ENCODE measurements around the gene KRTAP16-1. TPM values are rescaled to one million over a fixed set of nuclear protein-coding genes. Genes with fewer than 3 reads are reported as not detected.

KRTAP16-1 gene
- total and polyA plus RNA-seq, 2 of the 13 experiments (the other 11 are each of a cell fraction or from before 2014, with no cell fraction given): not detected

GRCh38 chr17:41343029-41343428 lies 33.9 kb upstream of the KRTAP16-1 start:
- ChIA-PET CTCF (ENCODE audit: low intra/inter-chr PET ratio, low total read pairs) (no interaction called here), POLR2A (no interaction called here)
- Histone ChIP-seq H4K20me1 (ENCODE audit: insufficient read depth, low read length) (no peaks in the 10 kb centered on the region), H3K4me3 (replicated peaks in 1 of 3; ENCODE audit: insufficient read depth in 1 of 3, low read depth in 2 of 3, low read length in 3 of 3) (no peak overlapping the region), H2AFZ (ENCODE audit: low read length) (no peak overlapping the region), H3K27me3 (ENCODE audit: control insufficient read depth in 1 of 2, insufficient read depth in 2 of 2, low read length in 2 of 2) (no peaks in the 10 kb centered on the region; a peak in 2 of 5 replicates), H3K79me2 (ENCODE audit: insufficient read depth, low read length) (no peaks in the 10 kb centered on the region), H3K4me1 (ENCODE audit: insufficient read depth, low read length) (no peaks in the 10 kb centered on the region), H3K27ac (ENCODE audit: extremely low read length, insufficient read depth, low read length) (no peak overlapping the region), H3K36me3 (replicated peaks in 1 of 2; ENCODE audit: control insufficient read depth in 1 of 2, insufficient read depth in 2 of 2, low read length in 2 of 2) (no peaks in the 10 kb centered on the region), H3K4me2 (ENCODE audit: low read depth, low read length) (no peak overlapping the region), H3K9ac (ENCODE audit: insufficient read depth, low read depth, low read length) (no peak overlapping the region), H3K9me3 (ENCODE audit: low read length) (peaks cover 11% of the 10 kb centered on the region; the same call in 1 of the 2 replicates)
- no TSS peak for BruUV-seq (replicated peaks)
- ATAC-seq (no peak), DNase-seq (ENCODE audit: low spot score) (no peak), FAIRE-seq (no peak)
- intact Hi-C loops (cut with micrococcal nuclease; ENCODE audit: unreplicated experiment): no loop called here
- TF ChIP-seq ZFP37 (CRISPR knock-in tag; IDR thresholded peaks at IDR 0.05; ENCODE audit: borderline replicate concordance) (no peak), ZNF337 (CRISPR knock-in tag; IDR thresholded peaks at IDR 0.05; ENCODE audit: borderline replicate concordance, low read depth) (no peak), YEATS2 (CRISPR knock-in tag; IDR thresholded peaks at IDR 0.05; ENCODE audit: borderline replicate concordance) (no peak), ZNF616 (CRISPR knock-in tag; IDR thresholded peaks at IDR 0.05; ENCODE audit: low read depth) (no peak), ZBTB20 (CRISPR knock-in tag; IDR thresholded peaks at IDR 0.05; ENCODE audit: borderline replicate concordance, low read depth) (no peak), ZNF296 (CRISPR knock-in tag; conservative IDR thresholded peaks at IDR 0.05) (no peak), SP140L (CRISPR knock-in tag; IDR thresholded peaks at IDR 0.05; ENCODE audit: borderline replicate concordance) (no peak), ZNF253 (CRISPR knock-in tag; IDR thresholded peaks at IDR 0.05; ENCODE audit: borderline replicate concordance) (no peak), HNF1B (CRISPR knock-in tag; IDR thresholded peaks at IDR 0.05) (no peak), HOXA7 (CRISPR knock-in tag; IDR thresholded peaks at IDR 0.05) (no peak), REPIN1 (CRISPR knock-in tag; IDR thresholded peaks at IDR 0.05; ENCODE audit: borderline replicate concordance, low read depth) (no peak), TCF12 (IDR thresholded peaks at IDR 0.05) (no peak), TCF12 (CRISPR knock-in tag; IDR thresholded peaks at IDR 0.05) (no peak), KAT2B (IDR thresholded peaks at IDR 0.05; ENCODE audit: borderline replicate concordance, low read depth, low read length) (no peak), ZNF484 (CRISPR knock-in tag; IDR thresholded peaks at IDR 0.05; ENCODE audit: borderline replicate concordance, low read depth) (no peak)
- TF ChIP-seq, protein P1, sequence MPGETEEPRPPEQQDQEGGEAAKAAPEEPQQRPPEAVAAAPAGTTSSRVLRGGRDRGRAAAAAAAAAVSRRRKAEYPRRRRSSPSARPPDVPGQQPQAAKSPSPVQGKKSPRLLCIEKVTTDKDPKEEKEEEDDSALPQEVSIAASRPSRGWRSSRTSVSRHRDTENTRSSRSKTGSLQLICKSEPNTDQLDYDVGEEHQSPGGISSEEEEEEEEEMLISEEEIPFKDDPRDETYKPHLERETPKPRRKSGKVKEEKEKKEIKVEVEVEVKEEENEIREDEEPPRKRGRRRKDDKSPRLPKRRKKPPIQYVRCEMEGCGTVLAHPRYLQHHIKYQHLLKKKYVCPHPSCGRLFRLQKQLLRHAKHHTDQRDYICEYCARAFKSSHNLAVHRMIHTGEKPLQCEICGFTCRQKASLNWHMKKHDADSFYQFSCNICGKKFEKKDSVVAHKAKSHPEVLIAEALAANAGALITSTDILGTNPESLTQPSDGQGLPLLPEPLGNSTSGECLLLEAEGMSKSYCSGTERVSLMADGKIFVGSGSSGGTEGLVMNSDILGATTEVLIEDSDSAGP (CRISPR knock-in tag; IDR thresholded peaks at IDR 0.05; ENCODE audit: borderline replicate concordance): no peak
- TF ChIP-seq, protein P2, sequence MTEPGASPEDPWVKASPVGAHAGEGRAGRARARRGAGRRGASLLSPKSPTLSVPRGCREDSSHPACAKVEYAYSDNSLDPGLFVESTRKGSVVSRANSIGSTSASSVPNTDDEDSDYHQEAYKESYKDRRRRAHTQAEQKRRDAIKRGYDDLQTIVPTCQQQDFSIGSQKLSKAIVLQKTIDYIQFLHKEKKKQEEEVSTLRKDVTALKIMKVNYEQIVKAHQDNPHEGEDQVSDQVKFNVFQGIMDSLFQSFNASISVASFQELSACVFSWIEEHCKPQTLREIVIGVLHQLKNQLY (CRISPR knock-in tag; IDR thresholded peaks at IDR 0.05): no peak
- TF ChIP-seq, protein P3, sequence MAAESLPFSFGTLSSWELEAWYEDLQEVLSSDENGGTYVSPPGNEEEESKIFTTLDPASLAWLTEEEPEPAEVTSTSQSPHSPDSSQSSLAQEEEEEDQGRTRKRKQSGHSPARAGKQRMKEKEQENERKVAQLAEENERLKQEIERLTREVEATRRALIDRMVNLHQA (CRISPR knock-in tag; IDR thresholded peaks at IDR 0.05): no peak
- WGBS (ENCODE audit: low lambda C conversion rate): 2% methylated on average over 3 of the region's 3 CpGs
- in situ Hi-C loops (cut with HindIII; ENCODE audit: extremely low pct_ligation_motif_present, low pct_unique_long_range_greater_than_20kb): no loop called here

Data from HepG2 (cell line).